Ovary (tissue), 3 donors: ENCODE data around the gene FOXO1.

Experiments
- CTCF ChIP-seq, 3 donors: fragments of 450-650 bp in 2 of 3; fragments of 200-600 bp in 1 of 3; IDR thresholded peaks; one replicate each; pipeline versions ENCODE4 v1.5.1 to v1.8.0; 2016 to 2022; ENCODE audit warnings: antibody characterized with exemption in 3 of 3, mild to moderate bottlenecking in 1 of 3
- EP300 ChIP-seq: sonication (generic); formaldehyde crosslinking; IDR thresholded peaks from one replicate; pipeline ENCODE4 v1.6.1; 2017; ENCODE audit warnings: antibody characterized with exemption
- POLR2A ChIP-seq: fragments of 450-650 bp; IDR thresholded peaks from one replicate; pipeline ENCODE4 v1.6.1; 2017; ENCODE audit warnings: antibody characterized with exemption, mild to moderate bottlenecking, moderate library complexity
- donor health status: DM: no; HTN: no; CAD: no.

GRCh38 chr13:40679480-40679985 lies 13.1 kb upstream of the FOXO1 start:
- TF ChIP-seq CTCF (IDR thresholded peaks at IDR 0.05) (no peak), EP300 (no peak), POLR2A (no peak)
